K562 (cell line): ENCODE measurements around the gene JSRP1. TPM values are rescaled to one million over a fixed set of nuclear protein-coding genes. Genes with fewer than 3 reads are reported as not detected.

Experiments used
- ATAC-seq: fragments of 200-7000 bp; cut with Tn5 transposase; 3 replicates; pipeline ENCODE4 v1.9.1; 2020; ENCODE audit warnings: moderate library complexity
- BruUV-seq: library from RNA; stranded (reverse); fragments of 400-500 nt; replicated peaks from 2 replicates; lab custom pipeline; 2021; lab: Mats Ljungman, UMichigan
- CTCF ChIA-PET: fragments of 300-600 bp; formaldehyde crosslinking; extraction: SDS; loops from one replicate; lab custom pipeline; 2021; ENCODE audit warnings: low intra/inter-chr PET ratio; lab: Yijun Ruan, JAX
- POLR2A ChIA-PET: fragments of 300-600, 350-650 bp; sonication (Branson Sonifier 250); formaldehyde crosslinking; extraction: SDS; loops from one replicate; lab custom pipeline; 2021; ENCODE audit warnings: antibody characterized with exemption, inconsistent platforms; lab: Yijun Ruan, JAX
- DNase-seq, 4 experiments: peaks; one replicate each; pipeline versions ENCODE4 v3.0.0 to v3.0.0-alpha.2; 2011 to 2018; ENCODE audit warnings: low spot score in 3 of 4, mixed read lengths in 3 of 4; ENCODE audit errors: extremely low read depth in 1 of 4
- FAIRE-seq: peaks from 2 replicates; lab custom pipeline; 2011; peaks lifted over from hg19 to GRCh38; lab: Jason Lieb, UNC
- H2AFZ ChIP-seq: 2 replicates; pipeline ENCODE4 v1.6.0; 2011; ENCODE audit warnings: low read depth, low read length, control low read depth, inconsistent platforms
- H3K27ac ChIP-seq: fragments of 200-600 bp; 3 replicates; pipeline ENCODE4 v1.8.0; 2011; ENCODE audit warnings: low read depth, mild to moderate bottlenecking, control low read depth, inconsistent platforms, low read length, moderate library complexity, mixed read lengths; ENCODE audit errors: extremely low read depth
- H3K27me3 ChIP-seq, 2 experiments: fragments of 300-600 bp in 1 of 2; 2 replicates in 1 of 2; 3 replicates in 1 of 2; pipeline versions ENCODE4 v1.6.0 to v1.8.0; 2011; ENCODE audit warnings: inconsistent platforms in 2 of 2, low read length in 2 of 2, mild to moderate bottlenecking in 1 of 2, mixed read lengths in 1 of 2, moderate library complexity in 1 of 2; ENCODE audit not compliant: control insufficient read depth in 2 of 2, insufficient read depth in 2 of 2
- H3K36me3 ChIP-seq: fragments of 300-600 bp; 3 replicates; pipeline ENCODE4 v1.8.0; 2011; ENCODE audit warnings: mild to moderate bottlenecking, low read length, inconsistent platforms; ENCODE audit not compliant: control insufficient read depth, insufficient read depth
- H3K4me1 ChIP-seq, 2 experiments: fragments of 200-600 bp in 1 of 2; replicated peaks in 1 of 2; 2 replicates in 1 of 2; 3 replicates in 1 of 2; pipeline versions ENCODE4 v1.5.1 to v1.8.0; 2011; ENCODE audit warnings: inconsistent platforms in 2 of 2, low read length in 2 of 2, mild to moderate bottlenecking in 1 of 2, mixed read lengths in 1 of 2, moderate library complexity in 1 of 2; ENCODE audit not compliant: control insufficient read depth in 2 of 2, insufficient read depth in 2 of 2
- H3K4me2 ChIP-seq: 2 replicates; pipeline ENCODE4 v1.6.1; 2011; ENCODE audit warnings: low read length, control low read depth, inconsistent platforms, mixed read lengths; ENCODE audit not compliant: insufficient read depth
- H3K4me3 ChIP-seq: fragments of 200-600 bp; sonication (generic), shearing (Covaris generic); 2 replicates; pipeline ENCODE4 v1.5.1; 2016; ENCODE audit warnings: control low read depth, inconsistent platforms
- H3K79me2 ChIP-seq: fragments of 200-600 bp; 3 replicates; pipeline ENCODE4 v1.8.0; 2011; ENCODE audit warnings: low read length, inconsistent platforms; ENCODE audit not compliant: control insufficient read depth, insufficient read depth
- H3K9ac ChIP-seq, 2 experiments: 2 replicates each; pipeline versions ENCODE4 v1.6.0 to v1.6.1; 2011; ENCODE audit warnings: low read depth in 2 of 2, low read length in 2 of 2, control low read depth in 1 of 2, inconsistent platforms in 1 of 2, mild to moderate bottlenecking in 1 of 2, mixed read lengths in 1 of 2; ENCODE audit not compliant: insufficient read depth in 1 of 2
- H3K9me1 ChIP-seq: one replicate; pipeline ENCODE4 v1.6.0; 2011; ENCODE audit warnings: inconsistent platforms, mild to moderate bottlenecking, low read length, moderate library complexity; ENCODE audit not compliant: control insufficient read depth, insufficient read depth
- H3K9me3 ChIP-seq: replicated peaks from 2 replicates; pipeline ENCODE4 v1.5.1; 2011; ENCODE audit warnings: low read depth, low read length, inconsistent platforms; ENCODE audit not compliant: control insufficient read depth, insufficient read depth
- H4K20me1 ChIP-seq: replicated peaks from 2 replicates; pipeline ENCODE4 v1.6.1; 2011; ENCODE audit warnings: low read length, inconsistent platforms, mixed read lengths; ENCODE audit not compliant: control insufficient read depth, insufficient read depth
- MED1 ChIP-seq: sonication (generic); formaldehyde crosslinking; IDR thresholded peaks from 2 replicates; pipeline ENCODE4 v1.8.1; 2023; ENCODE audit warnings: missing genetic modification reagents, borderline replicate concordance
- NFIC ChIP-seq: fragments of 450-650 bp; IDR thresholded peaks from 2 replicates; pipeline ENCODE4 v1.6.1; 2017; ENCODE audit warnings: mild to moderate bottlenecking, inconsistent platforms
- PCBP1 ChIP-seq: fragments of 200-400 bp; formaldehyde crosslinking; IDR thresholded peaks from 2 replicates; pipeline ENCODE4 v1.6.1; 2018; ENCODE audit warnings: mild to moderate bottlenecking, low read depth, low read length; ENCODE audit not compliant: poor library complexity, severe bottlenecking
- RAD51 ChIP-seq: fragments of 450-650 bp; IDR thresholded peaks from 2 replicates; pipeline ENCODE4 v1.7.1; 2016; ENCODE audit warnings: low read depth, mild to moderate bottlenecking, borderline replicate concordance
- RBM14 ChIP-seq: fragments of 200-400 bp; formaldehyde crosslinking; IDR thresholded peaks from 2 replicates; pipeline ENCODE4 v1.6.1; 2018; ENCODE audit warnings: low read depth, mild to moderate bottlenecking, low read length, moderate library complexity, borderline replicate concordance; ENCODE audit not compliant: insufficient read depth
- WGBS: fragments of 100-300 bp; shearing (Covaris generic); methylation state at CpG from one replicate; pipeline ENCODE4 v1.1.6; 2016; ENCODE audit warnings: low coverage, mixed read lengths; ENCODE audit not compliant: insufficient coverage; ENCODE audit errors: missing lambda C conversion rate; 5-methylcytosine and 5-hydroxymethylcytosine counted together
- in situ Hi-C: fragments of 300-500 bp; cut with MboI; formaldehyde crosslinking; loops from 4 replicates; pipeline ENCODE4 v1.15.0; 2018; ENCODE audit warnings: inconsistent platforms, mixed read lengths
- intact Hi-C: fragments of 100-400 bp; cut with micrococcal nuclease; formaldehyde crosslinking; loops from 2 replicates; pipeline ENCODE4 v1.14.2; 2022
- polyA plus RNA-seq, 8 experiments: library from polyadenylated mRNA; depleted of rRNA in 4 of 8; stranded (reverse) in 5 of 8; unstranded in 3 of 8; fragments of >200 nt; fragmentation: Nextera tagmentation in 2 of 8; fragmentation: Illumina TruSeq in 1 of 8; extraction: Ambion mirVana in 2 of 8; extraction: Trizol in 1 of 8; gene quantifications; 2 replicates each; pipeline versions ENCODE4 v1.2.1 to v1.2.3, GENCODE V29; 2011 to 2014; ENCODE audit warnings: inconsistent platforms in 1 of 8, missing spikeins in 1 of 8
- total RNA-seq, 7 experiments: library from RNA; depleted of rRNA in 6 of 7; stranded (reverse); fragments of >200 nt in 6 of 7; fragmentation: Illumina TruSeq in 2 of 7; extraction: Trizol in 2 of 7; gene quantifications; 2 replicates each; pipeline versions ENCODE4 v1.2.1 to v1.2.3, GENCODE V29; 2011 to 2021; ENCODE audit warnings: low replicate concordance in 1 of 7

Gene JSRP1
- total and polyA plus RNA-seq, 9 of the 15 experiments (the other 6 are each of a cell fraction or from before 2014, with no cell fraction given), result 0.08 to 1.2 (median 0.51) TPM; not detected in 4

DNA sequence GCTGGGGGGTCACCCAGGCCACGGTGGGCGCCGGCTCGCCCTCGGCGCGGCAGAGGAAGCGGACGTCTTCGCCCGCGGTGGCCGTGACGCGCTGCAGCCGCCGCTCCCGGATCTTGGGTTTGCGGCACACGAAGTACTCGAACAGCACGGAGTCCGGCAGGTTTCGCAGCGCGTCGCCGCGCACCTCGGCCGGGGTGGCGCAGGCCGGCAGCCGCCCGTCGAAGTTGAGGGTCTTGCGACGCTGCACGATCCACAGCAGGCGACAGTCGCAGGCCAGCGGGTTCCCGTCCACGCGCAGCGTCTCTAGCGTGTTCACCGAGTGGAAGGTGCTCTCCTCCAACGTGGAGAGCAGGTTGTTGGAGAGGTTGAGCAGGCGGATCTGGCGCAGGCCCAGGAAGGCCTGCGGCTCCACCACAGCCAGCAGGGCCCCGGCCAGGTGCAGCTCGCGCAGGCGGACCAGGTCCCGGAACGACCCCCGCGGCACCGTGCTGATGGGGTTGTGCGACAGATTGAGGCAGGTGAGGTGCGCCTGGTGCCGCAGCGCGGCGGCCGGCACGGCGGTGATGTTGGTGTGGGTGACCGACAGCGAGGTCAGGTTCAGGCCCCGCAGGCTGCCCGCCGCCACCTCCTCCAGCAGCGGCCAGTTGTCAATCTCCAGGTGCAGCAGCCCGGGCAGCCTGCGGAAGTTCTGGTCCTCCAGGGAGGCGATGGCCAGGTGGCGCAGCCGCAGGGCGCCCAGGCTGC, 34.4 kb upstream of the JSRP1 start:
- H3K9me1 ChIP-seq, result peaks cover 2% of the 10 kb centered on the region
- H3K4me3 ChIP-seq, result no peak overlapping the region
- H3K9ac ChIP-seq, result no peak overlapping the region; a peak in 1 of 4 replicates
- H4K20me1 ChIP-seq, result no peaks in the 10 kb centered on the region
- ATAC-seq, result no peak
- intact Hi-C loops (no loop called here), in situ Hi-C loops (no loop called here)
- no peaks in the 10 kb centered on the region for H3K9me3 ChIP-seq
- no peaks in the 10 kb centered on the region for H3K36me3 ChIP-seq
- FAIRE-seq, result no peak
- no peak overlapping the region for H3K4me2 ChIP-seq
- H3K27ac ChIP-seq, result peak overlapping the region; percentile 76; the same call in 1 of the 3 replicates
- no peaks in the 10 kb centered on the region for H3K79me2 ChIP-seq
- BruUV-seq, result no TSS peak
- DNase-seq, result no peak
- ChIA-PET CTCF (no interaction called here), POLR2A (interaction anchor here (0.9 to 2.3 kb wide), 3 partner anchors 8 to 13 kb away, joined by 3 to 10 read pairs (median 3); partner anchors contain the start of gene PEAK3)
- no peaks in the 10 kb centered on the region for H3K27me3 ChIP-seq
- H2AFZ ChIP-seq, result no peak overlapping the region
- peaks cover 10 to 52% of the 10 kb centered on the region in 2 experiments for H3K4me1 ChIP-seq
- TF ChIP-seq RAD51 (no peak), PCBP1 (peak; percentile 33), RBM14 (no peak), MED1 (CRISPR knock-in tag) (0 out of 2 replicates have a peak, but pooled peaks have one; percentile 33), NFIC (0 out of 2 replicates have a peak, but pooled peaks have one; percentile 11)
- WGBS, result 94% methylated on average over 29 of the region's 82 CpGs
